H1 (cell line): Measurements from ENCODE around the gene BAX. TPM values are rescaled to one million over a fixed set of nuclear protein-coding genes. Genes with fewer than 3 reads are reported as not detected.

Source experiments
- ATF2 ChIP-seq: IDR thresholded peaks from 2 replicates; pipeline ENCODE4 v1.6.1; 2012; ENCODE audit warnings: low read length, inconsistent platforms
- CHD7 ChIP-seq: fragments of 300-600 bp; sonication (generic); IDR thresholded peaks from 2 replicates; pipeline ENCODE4 v1.7.1; 2012; ENCODE audit warnings: low read length, moderate library complexity, mild to moderate bottlenecking, inconsistent platforms; ENCODE audit not compliant: insufficient replicate concordance
- GTF2F1 ChIP-seq: IDR thresholded peaks from 2 replicates; pipeline ENCODE4 v1.6.1; 2012; ENCODE audit warnings: low read depth, low read length, improper control_type of control experiment, borderline replicate concordance
- NANOG ChIP-seq: IDR thresholded peaks from 2 replicates; pipeline ENCODE4 v1.6.1; 2011; ENCODE audit warnings: low read length, low read depth, mild to moderate bottlenecking, inconsistent platforms; ENCODE audit not compliant: insufficient read depth, poor library complexity, severe bottlenecking
- NRF1 ChIP-seq: IDR thresholded peaks from 2 replicates; pipeline ENCODE4 v1.6.1; 2011; ENCODE audit warnings: mild to moderate bottlenecking, low read depth, low read length, improper control_type of control experiment
- SIX5 ChIP-seq: IDR thresholded peaks from 2 replicates; pipeline ENCODE4 v1.6.1; 2011; ENCODE audit warnings: mild to moderate bottlenecking, low read depth, low read length
- USF2 ChIP-seq: IDR thresholded peaks from 2 replicates; pipeline ENCODE4 v1.6.1; 2011; ENCODE audit warnings: low read length, improper control_type of control experiment
- polyA plus RNA-seq, 7 experiments: library from polyadenylated mRNA; depleted of rRNA in 3 of 7; stranded (reverse) in 5 of 7; unstranded in 2 of 7; fragments of >200 nt in 5 of 7; fragments of 200-250 nt in 2 of 7; gene quantifications; 1 replicate in 5 of 7; 2 replicates in 1 of 7; 4 replicates in 1 of 7; pipeline versions ENCODE4 v1.2.1 to v1.2.3, GENCODE V29; 2011 to 2013; ENCODE audit warnings: missing spikeins in 2 of 7, mixed read lengths in 2 of 7
- total RNA-seq: library from RNA; stranded (reverse); fragmentation: NEBNext Ultra II Directional; extraction: Animal tissue kit (Norgen Biotek cat#: 25700); gene quantifications from 2 replicates; pipeline ENCODE4 v1.2.1, GENCODE V29; 2021

The BAX gene
- total and polyA plus RNA-seq, 2 of the 8 experiments (the other 6 are each of a cell fraction or from before 2014, with no cell fraction given), result 257 to 346 TPM

- TF ChIP-seq ATF2 (no peak), SIX5 (no peak), GTF2F1 (no peak), CHD7 (no peak), NANOG (no peak), USF2 (no peak), NRF1 (no peak)
Measured at GRCh38 chr19:48933382-48933932, 21.2 kb upstream of the BAX start, which contains the start of gene DHDH (continued).
